ENCODE measurements around the gene TMEM163. TPM values are rescaled to one million over a fixed set of nuclear protein-coding genes. Genes with fewer than 3 reads are reported as not detected.

TMEM163 gene
- total and polyA plus RNA-seq, 2 experiments from 2014 or later: 1.1 TPM

DNA sequence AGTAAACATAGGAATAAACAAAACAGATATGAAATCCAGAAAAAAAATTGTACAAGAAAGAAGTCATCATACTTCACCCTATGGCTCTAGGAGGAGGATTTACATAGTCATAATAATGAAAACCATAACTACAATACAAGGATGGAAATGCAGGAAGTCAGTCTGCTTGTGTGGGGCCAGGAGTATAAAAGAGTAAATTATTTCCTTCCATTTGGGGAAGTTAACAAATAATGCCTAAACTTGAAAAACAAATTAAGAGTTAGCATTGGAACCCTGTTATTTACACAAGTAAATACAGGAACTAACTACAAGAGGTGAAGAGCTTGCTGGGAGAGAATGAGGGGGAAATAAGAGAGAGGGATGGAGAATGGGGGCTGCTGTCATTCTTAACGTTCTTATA is 15.4 kb downstream of the TMEM163 start:
- no peak overlapping the region for H3K4me2 ChIP-seq
- no peak overlapping the region for H3K4me3 ChIP-seq
- H3K27ac ChIP-seq: no peak overlapping the region
- no peaks in the 10 kb centered on the region for H3K9me3 ChIP-seq (ENCODE audit: low read depth)
- WGBS (ENCODE audit: low lambda C conversion rate, missing lambda C conversion rate): 77% methylated on average over 1 of the region's 1 CpG
- H3K79me2 ChIP-seq: no peaks in the 10 kb centered on the region
- H3K27me3 ChIP-seq: peaks cover 5% of the 10 kb centered on the region
- TF ChIP-seq EZH2 (IDR thresholded peaks at IDR 0.05; ENCODE audit: borderline replicate concordance): no peak
- TF ChIP-seq EZH2phosphoT487 (IDR thresholded peaks at IDR 0.05; ENCODE audit: low read depth, severe bottlenecking, unreplicated experiment): no peak
- no peak for TF ChIP-seq CTCF (IDR thresholded peaks at IDR 0.05; ENCODE audit: poor library complexity)
- no peak overlapping the region for H2AFZ ChIP-seq
- H3K9me2 ChIP-seq (replicated peaks; ENCODE audit: insufficient read depth): no peaks in the 10 kb centered on the region
- H3K4me1 ChIP-seq (ENCODE audit: insufficient read depth): peaks cover 7% of the 10 kb centered on the region
- H4K20me1 ChIP-seq (ENCODE audit: insufficient read depth, poor library complexity, severe bottlenecking): no peaks in the 10 kb centered on the region
- H3K36me3 ChIP-seq (replicated peaks; ENCODE audit: insufficient read depth, low read depth): no peaks in the 10 kb centered on the region
- no peak for DNase-seq (ENCODE audit: low spot score)

DNA sequence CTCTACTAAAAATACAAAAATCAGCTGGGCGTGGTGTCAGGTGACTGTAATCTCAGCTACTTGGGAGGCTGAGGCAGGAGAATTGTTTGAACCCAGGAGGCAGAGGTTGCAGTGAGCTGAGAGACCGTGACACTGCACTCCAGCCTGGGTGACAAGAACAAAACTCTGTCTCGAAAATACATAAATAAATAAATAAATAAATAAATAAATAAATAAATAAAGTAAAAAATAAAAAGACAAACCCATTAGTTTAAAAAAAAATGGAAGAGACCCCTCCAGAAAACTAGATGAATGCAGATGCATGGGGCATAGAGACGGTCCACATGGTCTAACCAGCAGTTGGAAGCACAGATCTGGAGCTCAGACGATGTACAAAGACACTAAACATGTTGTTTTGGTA is 18.1 kb downstream of the TMEM163 start:
- 98% methylated on average over 5 of the region's 5 CpGs for WGBS (ENCODE audit: low lambda C conversion rate, missing lambda C conversion rate)
- no peak for DNase-seq (ENCODE audit: low spot score)
- no peak for TF ChIP-seq CTCF (IDR thresholded peaks at IDR 0.05; ENCODE audit: poor library complexity)
- Histone ChIP-seq H3K36me3 (replicated peaks; ENCODE audit: insufficient read depth, low read depth) (no peaks in the 10 kb centered on the region), H2AFZ (no peak overlapping the region), H3K79me2 (no peaks in the 10 kb centered on the region), H3K27ac (no peak overlapping the region), H3K27me3 (peaks cover 5% of the 10 kb centered on the region), H4K20me1 (ENCODE audit: insufficient read depth, poor library complexity, severe bottlenecking) (no peaks in the 10 kb centered on the region), H3K9me2 (replicated peaks; ENCODE audit: insufficient read depth) (no peaks in the 10 kb centered on the region), H3K4me3 (no peak overlapping the region), H3K4me2 (no peak overlapping the region), H3K4me1 (ENCODE audit: insufficient read depth) (no peaks in the 10 kb centered on the region), H3K9me3 (ENCODE audit: low read depth) (no peaks in the 10 kb centered on the region)

DNA sequence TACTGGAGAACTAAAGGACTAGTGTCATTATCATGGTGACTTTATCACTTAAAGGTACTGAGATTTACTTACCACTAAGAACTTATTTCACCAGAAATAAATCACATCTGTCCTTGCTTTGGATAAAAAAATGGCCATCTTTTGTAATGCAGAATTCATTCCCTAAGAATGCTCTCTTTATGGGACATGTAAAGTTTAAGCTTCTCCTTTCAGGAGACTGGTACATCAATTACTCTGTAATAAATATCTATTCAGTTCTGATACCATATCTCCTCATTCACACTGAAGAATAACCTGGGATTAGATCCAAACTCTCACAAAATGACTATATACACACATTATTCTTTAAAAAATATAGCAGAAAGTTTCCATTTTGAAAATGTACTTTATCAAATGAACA is 24.4 kb downstream of the TMEM163 start:
- no peak overlapping the region for H3K4me2 ChIP-seq
- H3K27me3 ChIP-seq: peaks cover 4% of the 10 kb centered on the region
- H3K27ac ChIP-seq: no peak overlapping the region
- H3K4me3 ChIP-seq: no peak overlapping the region
- no peaks in the 10 kb centered on the region for H3K4me1 ChIP-seq (ENCODE audit: insufficient read depth)
- no peaks in the 10 kb centered on the region for H3K79me2 ChIP-seq
- no peaks in the 10 kb centered on the region for H3K9me3 ChIP-seq (ENCODE audit: low read depth)
- H4K20me1 ChIP-seq (ENCODE audit: insufficient read depth, poor library complexity, severe bottlenecking): no peaks in the 10 kb centered on the region
- TF ChIP-seq EZH2phosphoT487 (IDR thresholded peaks at IDR 0.05; ENCODE audit: low read depth, severe bottlenecking, unreplicated experiment) (no peak), EZH2 (IDR thresholded peaks at IDR 0.05; ENCODE audit: borderline replicate concordance) (no peak)
- no peak for DNase-seq (ENCODE audit: low spot score)
- no peak overlapping the region for H2AFZ ChIP-seq
- H3K9me2 ChIP-seq (replicated peaks; ENCODE audit: insufficient read depth): no peaks in the 10 kb centered on the region
- H3K36me3 ChIP-seq (replicated peaks; ENCODE audit: insufficient read depth, low read depth): no peaks in the 10 kb centered on the region

DNA sequence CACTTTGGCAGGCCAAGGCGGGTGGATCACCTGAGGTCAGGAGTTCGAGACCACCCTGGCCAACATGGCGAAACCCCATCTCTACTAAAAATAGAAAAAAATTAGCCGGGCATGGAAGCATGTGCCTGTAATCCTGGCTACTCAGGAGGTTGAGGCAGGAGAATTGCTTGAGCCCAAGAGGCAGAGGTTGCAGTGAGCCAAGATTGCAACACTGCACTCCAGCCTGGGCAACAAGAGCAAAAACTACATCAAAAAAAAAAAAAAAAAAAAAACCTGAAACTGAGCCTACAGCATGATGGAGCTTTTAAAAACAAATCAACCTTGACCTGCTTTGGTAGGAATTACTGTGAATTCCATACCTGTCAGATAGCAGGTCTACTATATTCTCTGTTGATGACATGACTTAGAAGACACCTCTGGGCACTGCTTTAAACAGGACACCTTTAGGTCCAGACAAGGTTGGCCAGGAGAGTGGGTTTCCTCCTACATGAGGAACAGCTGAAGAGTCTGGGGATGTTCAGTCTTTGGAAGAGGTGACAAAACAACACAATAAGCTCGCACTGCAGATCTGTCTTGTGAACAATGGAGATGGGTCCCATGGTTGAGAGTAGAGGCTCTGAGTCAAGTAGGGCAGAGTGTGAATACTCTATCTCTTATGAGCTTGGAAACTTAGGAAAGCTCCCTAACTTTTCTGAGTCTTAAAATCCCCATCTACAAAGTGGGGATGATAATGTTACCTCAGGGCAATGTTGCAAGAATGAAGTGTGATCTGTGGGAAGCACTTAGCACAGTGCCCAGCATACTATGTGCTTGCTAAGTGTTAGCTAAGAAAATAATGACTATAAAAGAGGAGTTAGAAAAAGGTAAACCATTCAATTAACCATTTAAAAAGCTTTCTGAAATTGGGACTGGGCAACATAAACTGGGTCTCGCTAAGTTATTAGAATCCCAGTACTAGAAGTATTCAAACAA is 25.2 kb downstream of the TMEM163 start:
- Histone ChIP-seq H3K9me3 (ENCODE audit: low read depth) (no peaks in the 10 kb centered on the region), H3K27me3 (peaks cover 4% of the 10 kb centered on the region), H3K4me3 (no peak overlapping the region), H3K4me1 (ENCODE audit: insufficient read depth) (no peaks in the 10 kb centered on the region), H3K36me3 (replicated peaks; ENCODE audit: insufficient read depth, low read depth) (no peaks in the 10 kb centered on the region), H3K27ac (no peak overlapping the region), H2AFZ (no peak overlapping the region), H3K4me2 (no peak overlapping the region), H3K79me2 (no peaks in the 10 kb centered on the region), H3K9me2 (replicated peaks; ENCODE audit: insufficient read depth) (no peaks in the 10 kb centered on the region), H4K20me1 (ENCODE audit: insufficient read depth, poor library complexity, severe bottlenecking) (no peaks in the 10 kb centered on the region)
- TF ChIP-seq EZH2phosphoT487 (IDR thresholded peaks at IDR 0.05; ENCODE audit: low read depth, severe bottlenecking, unreplicated experiment): no peak
- no peak for TF ChIP-seq EZH2 (IDR thresholded peaks at IDR 0.05; ENCODE audit: borderline replicate concordance)
- no peak for TF ChIP-seq CTCF (IDR thresholded peaks at IDR 0.05; ENCODE audit: poor library complexity)
- WGBS (ENCODE audit: low lambda C conversion rate, missing lambda C conversion rate): 96% methylated on average over 6 of the region's 6 CpGs
- no peak for DNase-seq (ENCODE audit: low spot score)

Measured in hepatocyte (in vitro differentiated cells).